ENCODE results near the gene SLC5A4. TPM values are rescaled to one million over a fixed set of nuclear protein-coding genes. Genes with fewer than 3 reads are reported as not detected.
"Not testable (repeated sequence)": the region's sequence is repeated elsewhere in the genome, so short reads cannot be mapped to it uniquely, and the experiment has no call there.

SLC5A4 gene
- 1.6 TPM for total RNA-seq

- Histone ChIP-seq H3K4me1 (no peaks in the 10 kb centered on the region), H3K27ac (no peak within 1 kb of the TSS), H3K27me3 (no peaks in the 10 kb centered on the region), H3K9me3 (no peaks in the 10 kb centered on the region), H3K36me3 (no peaks in the 10 kb centered on the region), H3K4me3 (no peak within 1 kb of the TSS)
- intact Hi-C loops (cut with DNase I) = no loop called here
- DNase-seq (ENCODE audit: low spot score in 2 of 2) = no peak
- TF ChIP-seq CTCF (IDR thresholded peaks at IDR 0.05) = no peak
These were observed at the start of gene SLC5A4 for GRCh38 chr22:32255217-32255616. SLC5A4 (minus strand) TSS chr22:32255347; CDS start chr22:32255329, 18 bp downstream.

GRCh38 chr22:32293921-32294320 is 38.8 kb upstream of the SLC5A4 start:
- intact Hi-C loops (cut with DNase I); H3K9me3 ChIP-seq; H3K27me3 ChIP-seq; H3K27ac ChIP-seq; H3K36me3 ChIP-seq; H3K4me1 ChIP-seq; DNase-seq (ENCODE audit: low spot score in 2 of 2); H3K4me3 ChIP-seq: not testable (repeated sequence)

- no peaks in the 10 kb centered on the region for H3K4me1 ChIP-seq
- H3K27ac ChIP-seq = no peak overlapping the region
- no peak for TF ChIP-seq CTCF (IDR thresholded peaks at IDR 0.05)
- H3K27me3 ChIP-seq = no peaks in the 10 kb centered on the region
- no peaks in the 10 kb centered on the region for H3K36me3 ChIP-seq
- intact Hi-C loops (cut with DNase I) = no loop called here
- no peak overlapping the region for H3K4me3 ChIP-seq
- DNase-seq (ENCODE audit: low spot score in 2 of 2) = no peak
- H3K9me3 ChIP-seq = peaks cover 0 to 3% of the 10 kb centered on the region in 2 donors
These were observed 31.2 kb upstream of the SLC5A4 start for GRCh38 chr22:32286290-32286840.

GRCh38 chr22:32281072-32281471 is 25.9 kb upstream of the SLC5A4 start:
- TF ChIP-seq CTCF (IDR thresholded peaks at IDR 0.05) = no peak
- H3K27ac ChIP-seq = no peak overlapping the region
- DNase-seq (ENCODE audit: low spot score in 2 of 2) = no peak
- H3K4me1 ChIP-seq = no peaks in the 10 kb centered on the region
- H3K36me3 ChIP-seq = no peaks in the 10 kb centered on the region
- H3K4me3 ChIP-seq = no peak overlapping the region
- H3K27me3 ChIP-seq = no peaks in the 10 kb centered on the region
- peaks cover 0 to 3% of the 10 kb centered on the region in 2 donors for H3K9me3 ChIP-seq
- intact Hi-C loops (cut with DNase I) = no loop called here

GRCh38 chr22:32275353-32275752 is 20.2 kb upstream of the SLC5A4 start:
- H3K36me3 ChIP-seq; H3K4me3 ChIP-seq; DNase-seq (ENCODE audit: low spot score in 2 of 2); H3K27me3 ChIP-seq; H3K27ac ChIP-seq; H3K9me3 ChIP-seq; H3K4me1 ChIP-seq; intact Hi-C loops (cut with DNase I): not testable (repeated sequence)

GRCh38 chr22:32271389-32271788 is 16.2 kb upstream of the SLC5A4 start:
- no peaks in the 10 kb centered on the region for H3K4me1 ChIP-seq
- H3K9me3 ChIP-seq = no peaks in the 10 kb centered on the region
- no peak overlapping the region for H3K27ac ChIP-seq
- intact Hi-C loops (cut with DNase I) = no loop called here
- no peak overlapping the region for H3K4me3 ChIP-seq
- no peak for DNase-seq (ENCODE audit: low spot score in 2 of 2)
- no peak for TF ChIP-seq CTCF (IDR thresholded peaks at IDR 0.05)
- no peaks in the 10 kb centered on the region for H3K27me3 ChIP-seq
- no peaks in the 10 kb centered on the region for H3K36me3 ChIP-seq
